Measurements from ENCODE around the gene CDC42EP2. TPM values are rescaled to one million over a fixed set of nuclear protein-coding genes. Genes with fewer than 3 reads are reported as not detected.

CDC42EP2 gene
- polyA plus RNA-seq, 1 of the 3 experiments (the other 2 are of a cell fraction) = 8.1 TPM

DNA sequence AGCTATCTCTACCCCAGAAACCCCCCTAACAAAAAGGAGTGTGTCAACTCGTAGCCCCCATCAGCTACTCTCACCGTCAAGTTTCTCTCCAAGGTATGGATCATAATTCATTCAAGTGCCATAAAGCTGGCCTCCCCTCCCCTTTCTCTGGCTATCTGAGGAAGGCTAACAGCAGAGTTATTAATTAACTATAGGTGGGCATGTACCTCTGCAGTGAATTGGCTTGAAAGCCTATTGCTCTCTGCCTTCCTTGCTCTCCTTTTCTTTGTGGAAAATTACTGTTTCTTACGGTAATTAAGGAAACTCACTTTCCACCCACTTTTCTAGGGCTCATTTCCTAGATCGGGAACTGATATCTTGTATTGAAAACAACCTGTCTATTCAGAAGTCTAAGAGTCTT, 38.8 kb upstream of the CDC42EP2 start:
- H3K27me3 ChIP-seq (ENCODE audit: insufficient read depth) = no peaks in the 10 kb centered on the region
- H3K36me3 ChIP-seq (replicated peaks in 1 of 2; ENCODE audit: control insufficient read depth in 1 of 2, insufficient read depth in 2 of 2, low read length in 1 of 2) = peaks cover 3 to 7% of the 10 kb centered on the region in 2 experiments
- no peaks in the 10 kb centered on the region for H3K9me2 ChIP-seq
- H3K4me3 ChIP-seq (ENCODE audit: low read depth in 2 of 2, low read length in 1 of 2) = no peak overlapping the region
- H4K20me1 ChIP-seq (ENCODE audit: insufficient read depth) = no peaks in the 10 kb centered on the region
- H3K79me2 ChIP-seq (ENCODE audit: insufficient read depth) = no peaks in the 10 kb centered on the region
- H3K4me2 ChIP-seq = 0 out of 2 replicates have a peak overlapping the region, but pooled peaks have one; percentile 35
- TF ChIP-seq CTCF (IDR thresholded peaks at IDR 0.05) (no peak), TCF12 (IDR thresholded peaks at IDR 0.05) (no peak), RXRA (IDR thresholded peaks at IDR 0.05; ENCODE audit: borderline replicate concordance, low read depth) (no peak), FOSL2 (IDR thresholded peaks at IDR 0.05; ENCODE audit: borderline replicate concordance, low read depth) (no peak), TEAD4 (IDR thresholded peaks at IDR 0.05; ENCODE audit: borderline replicate concordance, insufficient read depth) (no peak), POLR2AphosphoS5 (IDR thresholded peaks at IDR 0.05; ENCODE audit: low read depth, low read length) (no peak), SMC3 (IDR thresholded peaks at IDR 0.05; ENCODE audit: low read depth, low read length) (no peak), EP300 (IDR thresholded peaks at IDR 0.05; ENCODE audit: borderline replicate concordance in 1 of 2, low read depth in 1 of 2, low read length in 1 of 2) (no peak), RFX5 (IDR thresholded peaks at IDR 0.05; ENCODE audit: low read length) (no peak), GATA2 (CRISPR knock-in tag; IDR thresholded peaks at IDR 0.05) (no peak), FOXJ3 (CRISPR knock-in tag; IDR thresholded peaks at IDR 0.05) (no peak), MXI1 (IDR thresholded peaks at IDR 0.05; ENCODE audit: low read depth, low read length) (no peak), NFIC (IDR thresholded peaks at IDR 0.05; ENCODE audit: borderline replicate concordance) (no peak), YY1 (IDR thresholded peaks at IDR 0.05; ENCODE audit: low read depth) (no peak), TAF1 (IDR thresholded peaks at IDR 0.05; ENCODE audit: borderline replicate concordance, low read depth, low read length) (no peak), RAD21 (IDR thresholded peaks at IDR 0.05; ENCODE audit: low read length) (no peak)
- TF ChIP-seq, protein P1, sequence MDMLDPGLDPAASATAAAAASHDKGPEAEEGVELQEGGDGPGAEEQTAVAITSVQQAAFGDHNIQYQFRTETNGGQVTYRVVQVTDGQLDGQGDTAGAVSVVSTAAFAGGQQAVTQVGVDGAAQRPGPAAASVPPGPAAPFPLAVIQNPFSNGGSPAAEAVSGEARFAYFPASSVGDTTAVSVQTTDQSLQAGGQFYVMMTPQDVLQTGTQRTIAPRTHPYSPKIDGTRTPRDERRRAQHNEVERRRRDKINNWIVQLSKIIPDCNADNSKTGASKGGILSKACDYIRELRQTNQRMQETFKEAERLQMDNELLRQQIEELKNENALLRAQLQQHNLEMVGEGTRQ (IDR thresholded peaks at IDR 0.05; ENCODE audit: borderline replicate concordance, low read depth, low read length) = no peak
- TF ChIP-seq, protein P2, sequence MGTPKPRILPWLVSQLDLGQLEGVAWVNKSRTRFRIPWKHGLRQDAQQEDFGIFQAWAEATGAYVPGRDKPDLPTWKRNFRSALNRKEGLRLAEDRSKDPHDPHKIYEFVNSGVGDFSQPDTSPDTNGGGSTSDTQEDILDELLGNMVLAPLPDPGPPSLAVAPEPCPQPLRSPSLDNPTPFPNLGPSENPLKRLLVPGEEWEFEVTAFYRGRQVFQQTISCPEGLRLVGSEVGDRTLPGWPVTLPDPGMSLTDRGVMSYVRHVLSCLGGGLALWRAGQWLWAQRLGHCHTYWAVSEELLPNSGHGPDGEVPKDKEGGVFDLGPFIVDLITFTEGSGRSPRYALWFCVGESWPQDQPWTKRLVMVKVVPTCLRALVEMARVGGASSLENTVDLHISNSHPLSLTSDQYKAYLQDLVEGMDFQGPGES (IDR thresholded peaks at IDR 0.05; ENCODE audit: low read depth, low read length) = no peak
- no peaks in the 10 kb centered on the region for H3K9me3 ChIP-seq
- peak overlapping the region in 1 of 2 experiments; percentile 59; a peak in 3 of 4 replicates for H3K27ac ChIP-seq (ENCODE audit: low read depth in 2 of 2, low read length in 1 of 2)
- POLR2A ChIA-PET = interaction anchor here (1.2 to 3.2 kb wide), 3 partner anchors 12 to 39 kb away, joined by 4 to 26 read pairs (median 8); partner anchors contain the start of genes CDC42EP2 and POLA2
- no peak overlapping the region for H3K9ac ChIP-seq
- CTCF ChIA-PET = interaction anchor here (0.6 to 37.6 kb wide), 11 partner anchors 10 to 349 kb away, joined by 3 to 1118 read pairs (median 6); partner anchors contain the start of genes CDC42EP2, DPF2 and POLA2
- H2AFZ ChIP-seq (ENCODE audit: low read depth) = no peak overlapping the region
- DNase-seq = no peak
- H3K4me1 ChIP-seq (ENCODE audit: control insufficient read depth in 1 of 2, insufficient read depth in 2 of 2, low read depth in 1 of 2, low read length in 1 of 2) = peaks cover 0 to 42% of the 10 kb centered on the region in 2 experiments; a peak in 3 of 4 replicates
- H3F3A ChIP-seq (replicated peaks; ENCODE audit: insufficient read depth) = peaks cover 69% of the 10 kb centered on the region
- WGBS (ENCODE audit: low lambda C conversion rate) = 91% methylated on average over 4 of the region's 4 CpGs
